ENCODE results near the gene PRC1.
"Not testable (repeated sequence)": the region's sequence is repeated elsewhere in the genome, so short reads cannot be mapped to it uniquely, and the experiment has no call there.

PRC1 gene

GRCh38 chr15:90994417-90995311 is at the start of gene PRC1:
Gene PRC1, minus strand, starts transcription at chr15:90994535. Its CDS starts 118 bp downstream, at chr15:90994417.
- peak; percentile 98 to 99 for DNase-seq

GRCh38 chr15:91043202-91043874 is 49.0 kb upstream of the PRC1 start:
- DNase-seq, result no peak

- DNase-seq, result no peak
Observed at GRCh38 chr15:91040856-91041255, 46.5 kb upstream of the PRC1 start.

GRCh38 chr15:91039996-91040395 is 45.7 kb upstream of the PRC1 start:
- no peak for DNase-seq

- peak; percentile 63 to 70 for DNase-seq
Observed at GRCh38 chr15:91032919-91033803, 38.8 kb upstream of the PRC1 start.

GRCh38 chr15:91031796-91032195 is 37.5 kb upstream of the PRC1 start:
- DNase-seq, result no peak

- DNase-seq, result no peak
Observed at GRCh38 chr15:91027677-91028076, 33.3 kb upstream of the PRC1 start.

GRCh38 chr15:91023720-91024119 is 29.4 kb upstream of the PRC1 start:
- no peak for DNase-seq

GRCh38 chr15:91022832-91023129 is 28.4 kb upstream of the PRC1 start:
- no peak for DNase-seq

GRCh38 chr15:91022075-91022831 is 27.9 kb upstream of the PRC1 start, which contains the start of gene VPS33B:
Gene VPS33B, minus strand, starts transcription at chr15:91022594. Its CDS starts 345 bp downstream, at chr15:91022249.
- peak; percentile 82 to 87 for DNase-seq

GRCh38 chr15:91021516-91022074 is 27.3 kb upstream of the PRC1 start:
- no peak for DNase-seq

GRCh38 chr15:91018158-91018557 is 23.8 kb upstream of the PRC1 start:
- DNase-seq, result no peak

GRCh38 chr15:91017716-91018115 is 23.4 kb upstream of the PRC1 start:
- DNase-seq, result no peak

GRCh38 chr15:91013701-91014100 is 19.4 kb upstream of the PRC1 start:
- DNase-seq, result not testable (repeated sequence)

GRCh38 chr15:91007266-91007665 is 12.9 kb upstream of the PRC1 start:
- DNase-seq, result no peak

- DNase-seq, result no peak
Observed at GRCh38 chr15:91001209-91001608, 6.9 kb upstream of the PRC1 start.

- DNase-seq, result no peak
Observed at GRCh38 chr15:90998737-90999136, 4.4 kb upstream of the PRC1 start.

- no peak for DNase-seq
Observed at GRCh38 chr15:90994059-90994416, 297 bp downstream of the PRC1 start.

GRCh38 chr15:90991587-90992285 is 2.6 kb downstream of the PRC1 start:
- no peak for DNase-seq

- no peak for DNase-seq
Observed at GRCh38 chr15:90990446-90990845, 3.9 kb downstream of the PRC1 start.

GRCh38 chr15:90989040-90989768 is 5.1 kb downstream of the PRC1 start:
- DNase-seq, result no peak

Measured in activated CD4-positive, alpha-beta T cell treated with anti-CD3 and anti-CD28 coated beads, Interleukin-2, amount 50 U/mL, for 48 hours (primary cell).